NCI-H2196 (cell line): ENCODE data around the gene ALOX15B.

Experiments used
- DNase-seq: peaks from one replicate; lab custom pipeline; 2025; ENCODE audit not compliant: unreplicated experiment; lab: John Stamatoyannopoulos, UW

Gene ALOX15B

GRCh38 chr17:8038954-8039610 lies at the start of gene ALOX15B:
ALOX15B (plus strand) TSS chr17:8039059; CDS start chr17:8039156, 97 bp downstream.
- no peak for DNase-seq

DNA sequence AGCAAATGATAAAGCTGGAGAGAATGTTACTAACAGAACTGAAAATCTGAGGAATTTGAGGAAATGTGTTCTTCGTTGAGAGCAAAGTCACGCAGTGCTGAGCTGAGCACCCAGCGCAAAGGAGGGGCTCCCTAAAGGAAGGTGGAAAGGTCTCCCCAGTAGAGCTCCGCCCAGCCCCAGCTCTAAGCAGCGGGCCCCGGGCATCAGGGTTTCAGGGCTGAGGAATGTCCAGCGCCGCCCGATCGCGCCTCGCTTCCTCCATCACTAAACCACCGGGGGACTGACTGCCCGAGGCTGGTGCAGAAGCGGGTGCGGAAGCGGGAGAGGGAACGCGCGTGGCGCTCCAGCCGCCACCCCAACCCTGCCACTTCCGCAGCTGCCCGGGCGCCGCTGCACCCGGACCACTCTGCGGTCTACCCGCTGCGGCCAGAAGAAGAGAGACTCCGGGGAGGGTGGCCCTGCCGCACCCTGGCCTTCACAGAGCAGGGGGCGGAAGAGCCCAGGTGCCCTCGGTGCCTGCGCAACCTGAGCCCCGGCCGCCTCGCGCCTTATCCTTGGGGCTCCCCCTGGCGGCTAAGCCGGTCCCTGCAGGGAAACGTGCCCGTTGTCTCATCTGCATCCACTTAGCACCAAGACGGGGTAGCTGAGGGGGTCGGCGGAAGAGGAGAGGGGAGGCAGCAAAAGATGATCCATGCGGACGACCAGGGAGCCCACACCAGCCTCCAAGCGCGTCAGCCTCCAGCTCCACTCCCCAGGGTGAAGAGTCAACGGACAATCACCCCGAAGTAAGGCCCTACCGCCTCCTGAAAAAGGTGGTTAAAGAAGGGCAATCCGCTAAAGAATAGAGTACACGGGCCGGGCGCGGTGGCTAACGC lies 48.8 kb upstream of the ALOX15B start:
- peak; percentile 69 for DNase-seq

DNA sequence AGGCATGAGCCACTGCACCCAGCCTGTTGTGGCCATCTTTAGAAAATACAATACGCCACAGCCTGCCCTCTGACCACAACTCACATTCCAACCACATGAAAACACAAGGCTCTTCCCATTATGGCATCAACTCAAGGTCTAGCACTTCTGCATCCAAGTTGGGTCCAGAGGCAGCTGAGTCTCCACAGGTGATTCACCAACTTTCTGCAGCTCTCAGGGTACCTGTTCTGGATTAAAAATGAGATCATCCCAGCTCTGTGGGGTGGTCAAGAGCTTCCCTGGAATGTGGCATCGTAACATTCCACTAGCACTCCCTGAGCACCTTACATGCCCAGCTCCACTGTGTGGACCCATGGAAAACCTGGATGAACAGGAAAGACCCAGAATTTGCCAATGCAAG lies 46.3 kb upstream of the ALOX15B start:
- no peak for DNase-seq

DNA sequence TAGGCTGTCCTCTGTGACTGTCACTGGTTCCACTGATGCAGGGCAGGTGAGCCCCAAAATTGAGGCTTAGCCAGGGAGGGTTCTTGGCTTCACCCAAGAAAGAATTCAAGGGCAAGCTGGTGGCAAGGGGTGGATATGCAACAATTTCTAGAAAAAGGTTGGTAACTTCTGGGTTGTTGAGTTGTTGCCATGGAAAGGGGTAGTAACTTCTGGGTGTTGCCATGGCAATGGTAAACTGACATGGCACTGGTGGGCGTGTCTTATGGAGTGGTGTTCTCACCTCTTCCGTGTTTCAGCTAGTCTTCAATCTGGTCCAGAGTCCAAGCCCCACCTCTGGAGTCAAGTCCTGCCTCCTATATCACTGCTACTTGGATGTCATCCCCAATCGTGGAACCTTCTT lies 45.9 kb upstream of the ALOX15B start:
- DNase-seq: no peak

GRCh38 chr17:7993972-7994589 lies 44.8 kb upstream of the ALOX15B start:
- DNase-seq: no peak

GRCh38 chr17:7995724-7996123 lies 43.1 kb upstream of the ALOX15B start:
- DNase-seq: no peak

DNA sequence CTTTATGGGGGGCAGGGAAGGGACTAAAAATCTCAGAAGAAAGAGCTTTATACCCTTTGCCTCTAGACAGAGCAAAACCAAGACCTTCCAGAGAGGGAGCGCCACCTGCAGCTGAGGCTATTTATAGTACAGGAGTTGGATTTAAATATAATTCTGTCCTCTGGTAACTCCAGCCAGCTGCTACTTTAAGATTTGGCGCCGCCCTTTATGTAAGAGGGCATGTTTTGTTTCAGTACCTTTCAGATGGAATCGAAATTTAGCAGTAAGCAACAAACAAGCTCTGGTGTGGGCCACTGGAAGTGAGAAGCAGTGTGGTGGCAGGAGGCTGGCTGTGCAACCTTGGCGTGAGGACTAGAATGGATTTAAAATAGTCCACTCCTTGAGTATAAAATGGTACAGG lies 41.7 kb upstream of the ALOX15B start:
- DNase-seq: no peak

DNA sequence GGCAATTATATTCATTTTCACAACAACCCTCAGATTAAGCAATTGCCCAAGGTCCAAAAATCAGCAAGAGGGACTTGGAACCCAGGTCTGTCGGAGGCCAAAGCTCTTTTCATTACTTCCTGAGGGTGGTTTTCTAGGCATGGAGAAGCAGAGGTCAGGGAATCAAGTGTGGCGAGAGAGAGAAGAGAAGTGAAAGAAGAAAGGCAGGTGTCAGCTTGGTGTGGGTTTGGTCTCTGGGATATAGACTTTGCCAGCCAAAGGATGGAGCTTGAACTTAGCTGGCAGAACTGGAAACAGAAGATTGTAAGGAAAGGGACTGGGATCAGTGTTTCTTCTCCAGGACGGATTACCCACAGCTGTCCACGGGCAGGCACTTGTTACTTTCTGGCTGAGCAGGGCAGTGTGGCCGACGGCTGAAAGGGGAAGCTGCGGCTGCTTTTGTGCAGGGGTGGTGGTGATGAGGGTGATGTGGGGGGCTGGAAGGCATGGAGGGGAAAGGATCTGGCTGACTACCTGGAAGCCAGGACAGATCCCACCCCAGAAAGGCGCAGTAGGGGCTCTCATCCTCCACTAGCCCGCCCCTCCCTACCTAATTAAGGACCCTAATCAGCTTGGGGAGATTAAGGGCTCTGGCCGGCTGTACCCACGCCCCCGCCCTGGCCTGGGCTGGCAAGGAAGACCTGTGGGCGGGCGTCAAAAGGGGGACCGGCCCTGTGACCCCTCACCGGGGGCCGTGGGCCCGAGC lies 36.7 kb upstream of the ALOX15B start, which contains the start of gene GUCY2D:
Gene GUCY2D, plus strand, starts transcription at position 640 of the 745 bp plus-strand sequence. CDS start 433 bp downstream, outside the sequence.
- DNase-seq: no peak

- DNase-seq: no peak
Observed at GRCh38 chr17:8002721-8003593, 35.9 kb upstream of the ALOX15B start.

- no peak for DNase-seq
Observed at GRCh38 chr17:8003594-8004181, 35.2 kb upstream of the ALOX15B start.

DNA sequence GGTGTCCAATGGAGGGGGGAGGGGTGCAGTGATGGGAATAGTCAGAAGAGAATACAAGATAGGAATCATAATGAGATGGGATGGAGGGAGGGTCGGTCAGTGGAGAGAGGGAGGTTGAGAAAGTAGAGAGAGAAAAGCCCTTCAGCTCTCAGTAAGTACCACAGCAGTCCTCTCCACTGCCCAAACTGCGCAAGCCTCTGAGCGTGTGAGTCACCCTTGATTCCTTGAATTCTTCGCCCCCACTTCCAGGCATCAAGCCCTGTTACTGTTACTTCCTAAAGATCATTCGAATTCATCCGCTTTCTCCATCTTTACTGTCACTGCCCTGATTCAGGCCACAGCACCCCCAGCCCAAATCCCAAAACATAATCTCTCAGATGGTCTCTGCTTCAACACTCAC lies 34.0 kb upstream of the ALOX15B start:
- DNase-seq: no peak

GRCh38 chr17:8005357-8005756 lies 33.5 kb upstream of the ALOX15B start:
- no peak for DNase-seq

GRCh38 chr17:8005967-8006730 lies 32.7 kb upstream of the ALOX15B start:
- DNase-seq: no peak

DNA sequence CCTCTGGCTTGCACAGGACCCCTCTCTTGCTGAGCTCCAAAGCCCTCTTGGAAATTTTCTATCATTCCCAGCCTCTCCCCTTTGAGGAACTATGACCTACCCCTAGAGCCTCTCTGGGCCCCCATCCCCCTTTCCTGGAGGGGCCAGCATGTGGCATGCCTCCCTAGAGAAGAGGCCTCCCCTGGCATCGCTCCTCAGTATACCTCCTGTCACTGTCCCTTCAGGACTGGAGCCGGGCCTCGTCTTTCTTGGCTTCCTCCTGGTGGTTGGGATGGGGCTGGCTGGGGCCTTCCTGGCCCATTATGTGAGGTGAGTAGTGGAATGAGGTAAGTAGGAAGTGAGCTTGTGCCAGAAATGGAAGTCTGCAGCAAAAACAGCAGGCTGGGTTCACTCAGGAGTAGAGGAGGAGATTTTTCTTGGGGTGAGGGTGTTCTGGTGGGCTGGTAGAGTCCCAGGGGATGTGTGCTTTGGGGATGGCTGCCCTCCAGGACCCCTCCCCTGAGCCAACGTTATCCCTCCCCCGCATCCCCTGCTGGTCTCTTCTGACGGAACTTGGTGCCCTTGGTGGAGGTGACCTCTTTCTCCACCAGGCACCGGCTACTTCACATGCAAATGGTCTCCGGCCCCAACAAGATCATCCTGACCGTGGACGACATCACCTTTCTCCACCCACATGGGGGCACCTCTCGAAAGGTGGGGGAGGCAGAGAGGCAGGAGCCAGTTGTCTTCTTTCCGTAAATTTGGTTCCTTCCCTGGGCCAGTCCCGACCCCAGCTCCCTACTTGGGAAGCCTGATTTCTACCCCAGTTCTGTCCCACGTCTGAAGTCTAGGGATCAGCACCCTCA lies 31.8 kb upstream of the ALOX15B start:
- DNase-seq: no peak

DNA sequence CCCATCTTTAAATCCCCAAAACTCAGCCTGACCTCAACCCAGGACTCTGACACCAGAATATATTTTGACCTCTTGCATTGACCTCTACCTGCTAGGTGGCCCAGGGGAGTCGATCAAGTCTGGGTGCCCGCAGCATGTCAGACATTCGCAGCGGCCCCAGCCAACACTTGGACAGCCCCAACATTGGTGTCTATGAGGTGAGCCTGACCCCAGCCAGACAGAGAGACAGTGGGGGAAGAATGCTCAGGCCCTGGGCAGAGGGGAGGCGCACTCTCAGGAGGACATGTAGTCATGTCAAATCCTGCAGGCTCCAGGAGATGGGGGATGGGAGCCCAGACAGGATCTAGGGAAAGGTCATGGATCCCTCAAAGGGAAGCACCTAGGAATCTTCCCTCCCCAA lies 31.0 kb upstream of the ALOX15B start:
- no peak for DNase-seq

- no peak for DNase-seq
Observed at GRCh38 chr17:8012045-8012580, 26.7 kb upstream of the ALOX15B start.

DNA sequence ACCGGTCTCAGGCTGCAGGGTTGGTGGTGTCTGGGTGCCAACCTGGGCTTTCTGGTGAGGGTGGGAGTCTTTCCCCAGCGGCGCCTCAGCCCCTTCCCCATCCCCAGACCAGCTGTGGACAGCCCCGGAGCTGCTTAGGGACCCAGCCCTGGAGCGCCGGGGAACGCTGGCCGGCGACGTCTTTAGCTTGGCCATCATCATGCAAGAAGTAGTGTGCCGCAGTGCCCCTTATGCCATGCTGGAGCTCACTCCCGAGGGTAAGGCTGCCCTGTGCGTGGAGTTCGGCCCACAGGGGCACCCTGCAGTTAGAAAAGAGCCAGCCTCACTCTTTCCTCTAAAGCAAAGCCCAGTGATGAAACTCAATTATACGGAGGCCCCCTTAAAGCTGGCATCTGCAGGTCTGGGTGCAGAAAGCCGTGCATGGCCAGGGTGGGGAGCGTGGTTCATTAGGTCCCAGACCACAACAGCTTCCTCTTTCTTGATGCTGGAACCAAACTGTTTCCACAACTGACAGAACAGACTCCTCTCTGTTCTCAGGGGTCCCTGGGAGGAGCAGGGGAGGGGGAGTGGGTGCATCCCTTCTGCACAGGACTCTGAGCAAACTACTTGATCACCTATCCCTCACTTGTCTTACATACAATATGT lies 25.7 kb upstream of the ALOX15B start:
- DNase-seq: no peak
